ENCODE results near the gene TLR7.

DNA sequence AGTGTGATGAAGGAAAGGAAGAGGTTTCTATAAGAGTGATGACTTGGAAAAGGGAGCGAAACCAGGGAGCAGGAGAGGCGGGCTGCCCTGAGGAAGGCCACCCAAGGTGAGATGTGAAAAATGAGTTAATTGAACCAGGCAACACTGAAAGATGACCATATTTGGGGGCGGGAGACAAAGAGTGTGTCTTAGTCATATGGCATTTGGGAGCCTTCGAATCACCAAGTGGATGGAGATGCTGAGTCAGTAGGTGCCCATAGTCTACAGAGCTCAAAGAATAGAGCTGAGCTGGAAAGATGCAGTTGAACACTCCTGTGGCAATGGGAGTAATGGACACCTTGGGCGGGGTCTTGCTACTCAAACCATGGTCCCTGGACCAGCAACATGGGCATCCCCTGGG is 31.2 kb downstream of the TLR7 start:
- TF ChIP-seq, protein P1, sequence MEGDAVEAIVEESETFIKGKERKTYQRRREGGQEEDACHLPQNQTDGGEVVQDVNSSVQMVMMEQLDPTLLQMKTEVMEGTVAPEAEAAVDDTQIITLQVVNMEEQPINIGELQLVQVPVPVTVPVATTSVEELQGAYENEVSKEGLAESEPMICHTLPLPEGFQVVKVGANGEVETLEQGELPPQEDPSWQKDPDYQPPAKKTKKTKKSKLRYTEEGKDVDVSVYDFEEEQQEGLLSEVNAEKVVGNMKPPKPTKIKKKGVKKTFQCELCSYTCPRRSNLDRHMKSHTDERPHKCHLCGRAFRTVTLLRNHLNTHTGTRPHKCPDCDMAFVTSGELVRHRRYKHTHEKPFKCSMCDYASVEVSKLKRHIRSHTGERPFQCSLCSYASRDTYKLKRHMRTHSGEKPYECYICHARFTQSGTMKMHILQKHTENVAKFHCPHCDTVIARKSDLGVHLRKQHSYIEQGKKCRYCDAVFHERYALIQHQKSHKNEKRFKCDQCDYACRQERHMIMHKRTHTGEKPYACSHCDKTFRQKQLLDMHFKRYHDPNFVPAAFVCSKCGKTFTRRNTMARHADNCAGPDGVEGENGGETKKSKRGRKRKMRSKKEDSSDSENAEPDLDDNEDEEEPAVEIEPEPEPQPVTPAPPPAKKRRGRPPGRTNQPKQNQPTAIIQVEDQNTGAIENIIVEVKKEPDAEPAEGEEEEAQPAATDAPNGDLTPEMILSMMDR (conservative IDR thresholded peaks at IDR 0.05; ENCODE audit: low read depth, low read length): no peak
- TF ChIP-seq POLR2A (IDR thresholded peaks at IDR 0.05; ENCODE audit: low read depth, low read length) (no peak), MAFK (IDR thresholded peaks at IDR 0.05; ENCODE audit: low read depth, low read length) (no peak), BHLHE40 (IDR thresholded peaks at IDR 0.05; ENCODE audit: low read depth, low read length) (no peak), MAZ (IDR thresholded peaks at IDR 0.05; ENCODE audit: borderline replicate concordance, low read depth, low read length) (no peak)
- TF ChIP-seq, protein P2, sequence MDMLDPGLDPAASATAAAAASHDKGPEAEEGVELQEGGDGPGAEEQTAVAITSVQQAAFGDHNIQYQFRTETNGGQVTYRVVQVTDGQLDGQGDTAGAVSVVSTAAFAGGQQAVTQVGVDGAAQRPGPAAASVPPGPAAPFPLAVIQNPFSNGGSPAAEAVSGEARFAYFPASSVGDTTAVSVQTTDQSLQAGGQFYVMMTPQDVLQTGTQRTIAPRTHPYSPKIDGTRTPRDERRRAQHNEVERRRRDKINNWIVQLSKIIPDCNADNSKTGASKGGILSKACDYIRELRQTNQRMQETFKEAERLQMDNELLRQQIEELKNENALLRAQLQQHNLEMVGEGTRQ (IDR thresholded peaks at IDR 0.05; ENCODE audit: low read depth, low read length): no peak
